CD14-positive monocyte (primary cell): ENCODE measurements around the gene EP400. TPM values are rescaled to one million over a fixed set of nuclear protein-coding genes. Genes with fewer than 3 reads are reported as not detected.

Experiments
- DNase-seq, 3 donors: peaks; one replicate each; pipeline ENCODE4 v3.0.0-alpha.2; 2011 to 2022
- H2AFZ ChIP-seq: 2 replicates; pipeline ENCODE4 v1.6.0; 2012; ENCODE audit warnings: mild to moderate bottlenecking, low read depth, low read length, inconsistent platforms; ENCODE audit not compliant: insufficient read depth, poor library complexity, severe bottlenecking
- H3K27ac ChIP-seq, 2 donors: 1 replicate in 1 of 2; 2 replicates in 1 of 2; pipeline ENCODE4 v1.5.1; 2012 to 2013; ENCODE audit warnings: low read length in 2 of 2, control low read depth in 1 of 2, inconsistent platforms in 1 of 2, low read depth in 1 of 2, mild to moderate bottlenecking in 1 of 2
- H3K27me3 ChIP-seq, 2 donors: one replicate each; pipeline versions ENCODE4 v1.6.0 to v1.6.1; 2011 to 2013; ENCODE audit warnings: low read length in 2 of 2; ENCODE audit not compliant: control insufficient read depth in 2 of 2, insufficient read depth in 2 of 2
- H3K36me3 ChIP-seq, 2 donors: replicated peaks in 1 of 2; 1 replicate in 1 of 2; 2 replicates in 1 of 2; pipeline versions ENCODE4 v1.5.1 to v1.6.1; 2012 to 2013; ENCODE audit warnings: low read length in 2 of 2, control low read depth in 1 of 2, inconsistent platforms in 1 of 2, mild to moderate bottlenecking in 1 of 2; ENCODE audit not compliant: insufficient read depth in 2 of 2, control insufficient read depth in 1 of 2
- H3K4me1 ChIP-seq, 2 donors: 1 replicate in 1 of 2; 2 replicates in 1 of 2; pipeline versions ENCODE4 v1.5.1 to v1.6.1; 2012 to 2013; ENCODE audit warnings: low read length in 2 of 2, control low read depth in 1 of 2, inconsistent platforms in 1 of 2, mild to moderate bottlenecking in 1 of 2, moderate library complexity in 1 of 2; ENCODE audit not compliant: insufficient read depth in 2 of 2, control insufficient read depth in 1 of 2
- H3K4me2 ChIP-seq: replicated peaks from 2 replicates; pipeline ENCODE3; 2012; ENCODE audit warnings: low read length, moderate library complexity, mild to moderate bottlenecking; ENCODE audit not compliant: poor library complexity, severe bottlenecking; ENCODE audit errors: extremely low read depth
- H3K4me3 ChIP-seq, 3 experiments: fragments of 200-600 bp in 1 of 3; sonication (generic) in 1 of 3; replicated peaks in 1 of 3; 1 replicate in 2 of 3; 2 replicates in 1 of 3; pipeline ENCODE4 v1.5.1; 2011 to 2013; ENCODE audit warnings: low read length in 3 of 3, mild to moderate bottlenecking in 3 of 3, control low read depth in 2 of 3, low read depth in 2 of 3, inconsistent platforms in 1 of 3, moderate library complexity in 1 of 3
- H3K79me2 ChIP-seq: 2 replicates; pipeline ENCODE4 v1.6.0; 2012; ENCODE audit warnings: mild to moderate bottlenecking, control low read depth, inconsistent platforms, low read length, moderate library complexity; ENCODE audit not compliant: insufficient read depth
- H3K9ac ChIP-seq: 2 replicates; pipeline ENCODE4 v1.6.0; 2017; ENCODE audit warnings: low read length, mild to moderate bottlenecking; ENCODE audit not compliant: insufficient read depth, poor library complexity, severe bottlenecking
- H3K9me3 ChIP-seq, 2 donors: replicated peaks in 1 of 2; 1 replicate in 1 of 2; 2 replicates in 1 of 2; pipeline versions ENCODE4 v1.5.1 to v1.6.1; 2012 to 2013; ENCODE audit warnings: low read length in 2 of 2, control low read depth in 1 of 2; ENCODE audit not compliant: control insufficient read depth in 1 of 2, insufficient read depth in 1 of 2
- H4K20me1 ChIP-seq: 2 replicates; pipeline ENCODE4 v1.6.0; 2012; ENCODE audit warnings: mild to moderate bottlenecking, low read length, control low read depth, moderate library complexity; ENCODE audit not compliant: insufficient read depth
- H3K27ac Mint-ChIP-seq, 7 donors: one replicate each; pipeline ENCODE4 v1.8.0; 2020; ENCODE audit warnings: mild to moderate bottlenecking in 7 of 7, mixed read lengths in 7 of 7, moderate library complexity in 6 of 7, inconsistent platforms in 2 of 7
- H3K27me3 Mint-ChIP-seq, 3 donors: one replicate each; pipeline ENCODE4 v1.8.0; 2021 to 2022; ENCODE audit warnings: low read depth in 3 of 3, mild to moderate bottlenecking in 3 of 3, mixed read lengths in 3 of 3, moderate library complexity in 3 of 3, inconsistent platforms in 1 of 3
- H3K36me3 Mint-ChIP-seq, 2 donors: one replicate each; pipeline ENCODE4 v1.8.0; 2020; ENCODE audit warnings: mixed read lengths in 2 of 2, inconsistent platforms in 1 of 2, mild to moderate bottlenecking in 1 of 2
- H3K4me1 Mint-ChIP-seq: one replicate; pipeline ENCODE4 v1.8.0; 2020; ENCODE audit warnings: mild to moderate bottlenecking, mixed read lengths
- H3K4me3 Mint-ChIP-seq, 2 donors: one replicate each; pipeline ENCODE4 v1.8.0; 2020; ENCODE audit warnings: mild to moderate bottlenecking in 2 of 2, mixed read lengths in 2 of 2, moderate library complexity in 1 of 2
- H3K9me3 Mint-ChIP-seq, 7 donors: one replicate each; pipeline ENCODE4 v1.8.0; 2020 to 2022; ENCODE audit warnings: mixed read lengths in 7 of 7, mild to moderate bottlenecking in 6 of 7, moderate library complexity in 6 of 7, inconsistent platforms in 2 of 7
- WGBS: methylation state at CpG from one replicate; pipeline ENCODE4 v1.1.5; 2013; ENCODE audit warnings: missing lambda C conversion rate; ENCODE audit not compliant: insufficient coverage; 5-methylcytosine and 5-hydroxymethylcytosine counted together
- intact Hi-C, 2 donors: fragments of 100-400 bp; cut with micrococcal nuclease; formaldehyde crosslinking; loops; one replicate each; pipeline versions ENCODE4 v1.15.0 to v1.15.1; 2023
- polyA plus RNA-seq, 3 donors: library from polyadenylated mRNA; depleted of rRNA in 1 of 3; unstranded in 2 of 3; stranded (reverse) in 1 of 3; fragments of 300-500 nt in 2 of 3; fragments of >200 nt in 1 of 3; fragmentation: Illumina TruSeq in 2 of 3; gene quantifications; 1 replicate in 2 of 3; 2 replicates in 1 of 3; pipeline ENCODE4 v1.2.3, GENCODE V29; 2012 to 2021
- TF ChIP-seq, protein P1 (sequence below): fragments of 200-600 bp; IDR thresholded peaks from one replicate; pipeline ENCODE4 v1.8.0; 2022; ENCODE audit warnings: antibody characterized with exemption, mild to moderate bottlenecking

The EP400 gene
- polyA plus RNA-seq, 3 donors: 0.65 to 12.1 (median 0.81) TPM

DNA sequence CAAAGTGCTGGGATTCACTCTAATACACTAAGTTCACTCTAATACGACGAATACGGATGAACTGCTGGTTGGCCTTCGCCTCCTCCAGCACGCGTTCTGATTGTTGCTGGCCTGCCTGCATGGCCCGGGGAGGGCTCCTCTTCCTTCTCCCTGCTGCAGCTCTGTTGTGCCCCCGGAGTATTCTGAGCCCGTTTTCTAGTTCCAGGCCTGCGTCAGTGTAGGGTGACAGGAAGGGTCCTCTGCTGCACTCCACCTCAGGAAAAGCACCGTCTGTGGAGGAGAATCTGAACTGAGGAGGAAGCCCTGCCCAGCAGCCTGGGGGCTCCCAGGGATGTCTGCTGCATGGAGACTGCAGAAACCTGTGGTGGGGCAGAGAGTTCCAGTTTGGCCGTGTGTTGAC lies 150.0 kb downstream of the EP400 start:
- intact Hi-C loops: no loop called here
- Histone ChIP-seq H3K27me3 (no peaks in the 10 kb centered on the region), H3K79me2 (no peaks in the 10 kb centered on the region), H3K36me3 (peaks cover 2 to 21% of the 10 kb centered on the region in 2 donors), H3K9me3 (no peaks in the 10 kb centered on the region), H4K20me1 (no peaks in the 10 kb centered on the region), H3K4me3 (no peak overlapping the region), H3K4me1 (no peaks in the 10 kb centered on the region), H3K4me2 (no peak overlapping the region), H3K9ac (no peak overlapping the region), H3K27ac (no peak overlapping the region), H2AFZ (no peak overlapping the region)
- Mint-ChIP-seq H3K27me3 (no peaks in the 10 kb centered on the region), H3K4me3 (no peak overlapping the region), H3K9me3 (peaks cover 0 to 6% (median 4%) of the 10 kb centered on the region in 7 donors), H3K27ac (peak overlapping the region in 1 of 7 donors; percentile 66), H3K4me1 (peaks cover 4% of the 10 kb centered on the region), H3K36me3 (peaks cover 29 to 41% of the 10 kb centered on the region in 2 donors)
- TF ChIP-seq, protein P1, sequence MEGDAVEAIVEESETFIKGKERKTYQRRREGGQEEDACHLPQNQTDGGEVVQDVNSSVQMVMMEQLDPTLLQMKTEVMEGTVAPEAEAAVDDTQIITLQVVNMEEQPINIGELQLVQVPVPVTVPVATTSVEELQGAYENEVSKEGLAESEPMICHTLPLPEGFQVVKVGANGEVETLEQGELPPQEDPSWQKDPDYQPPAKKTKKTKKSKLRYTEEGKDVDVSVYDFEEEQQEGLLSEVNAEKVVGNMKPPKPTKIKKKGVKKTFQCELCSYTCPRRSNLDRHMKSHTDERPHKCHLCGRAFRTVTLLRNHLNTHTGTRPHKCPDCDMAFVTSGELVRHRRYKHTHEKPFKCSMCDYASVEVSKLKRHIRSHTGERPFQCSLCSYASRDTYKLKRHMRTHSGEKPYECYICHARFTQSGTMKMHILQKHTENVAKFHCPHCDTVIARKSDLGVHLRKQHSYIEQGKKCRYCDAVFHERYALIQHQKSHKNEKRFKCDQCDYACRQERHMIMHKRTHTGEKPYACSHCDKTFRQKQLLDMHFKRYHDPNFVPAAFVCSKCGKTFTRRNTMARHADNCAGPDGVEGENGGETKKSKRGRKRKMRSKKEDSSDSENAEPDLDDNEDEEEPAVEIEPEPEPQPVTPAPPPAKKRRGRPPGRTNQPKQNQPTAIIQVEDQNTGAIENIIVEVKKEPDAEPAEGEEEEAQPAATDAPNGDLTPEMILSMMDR: no peak
- WGBS: 98% methylated on average over 11 of the region's 12 CpGs
- DNase-seq: no peak

DNA sequence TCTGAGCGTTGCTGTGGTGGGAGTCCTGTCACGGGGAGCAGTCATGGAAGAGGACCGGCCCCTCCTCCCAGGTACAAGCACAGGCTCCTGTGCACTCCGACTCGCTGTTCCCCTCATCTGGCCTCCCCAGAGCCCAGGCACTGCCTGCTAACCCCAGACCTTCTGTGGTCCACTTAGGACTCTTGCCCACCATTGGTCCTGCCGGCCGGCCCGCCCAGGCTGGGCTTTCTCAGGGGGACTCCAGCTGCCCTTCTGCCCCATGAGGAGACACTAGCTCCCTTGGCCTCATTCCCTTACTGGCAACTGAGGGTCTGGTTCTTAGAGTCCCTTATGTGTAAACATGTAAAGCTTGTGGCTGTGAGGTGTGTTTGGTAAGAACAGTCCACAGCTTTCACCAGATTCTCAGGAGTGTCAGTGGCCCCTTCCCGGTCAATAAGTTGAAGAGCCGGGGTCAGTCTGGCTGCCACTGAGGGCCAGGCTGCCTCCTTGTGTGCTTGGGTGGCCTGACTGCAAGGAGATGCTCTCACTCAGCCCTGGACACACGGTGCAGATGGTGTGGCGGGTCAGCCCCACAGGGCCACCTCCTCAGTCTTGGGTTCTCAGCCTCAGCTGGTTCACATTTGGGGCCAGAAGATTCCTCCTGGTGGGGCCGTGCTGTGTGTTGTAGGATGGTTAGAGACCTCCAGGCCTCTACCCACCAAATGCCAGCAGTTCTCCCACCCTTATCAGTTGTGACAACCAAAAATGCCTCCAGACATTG lies 150.7 kb downstream of the EP400 start:
- peaks cover 3% of the 10 kb centered on the region for H3K4me1 Mint-ChIP-seq

More for the DNA sequence above, 150.7 kb downstream of the EP400 start:
- no peaks in the 10 kb centered on the region for H4K20me1 ChIP-seq
- no peaks in the 10 kb centered on the region for H3K4me1 ChIP-seq
- WGBS: 95% methylated on average over 10 of the region's 13 CpGs
- no peak overlapping the region for H2AFZ ChIP-seq
- peaks cover 2 to 27% of the 10 kb centered on the region in 2 donors for H3K36me3 ChIP-seq
- H3K27me3 ChIP-seq: no peaks in the 10 kb centered on the region
- H3K9me3 ChIP-seq: no peaks in the 10 kb centered on the region
- no peak overlapping the region for H3K9ac ChIP-seq
- intact Hi-C loops: no loop called here
- Mint-ChIP-seq H3K36me3 (peaks cover 33 to 48% of the 10 kb centered on the region in 2 donors), H3K27ac (no peak overlapping the region), H3K27me3 (no peaks in the 10 kb centered on the region), H3K4me3 (no peak overlapping the region), H3K9me3 (peaks cover 0 to 6% (median 4%) of the 10 kb centered on the region in 7 donors)
- H3K27ac ChIP-seq: no peak overlapping the region
- DNase-seq: no peak
- H3K4me3 ChIP-seq: no peak overlapping the region
- no peak overlapping the region for H3K4me2 ChIP-seq
- no peaks in the 10 kb centered on the region for H3K79me2 ChIP-seq
- TF ChIP-seq, protein P1: no peak
